Heart left ventricle (tissue), 16 donors: ENCODE results near the gene SHC3. TPM values are rescaled to one million over a fixed set of nuclear protein-coding genes. Genes with fewer than 3 reads are reported as not detected.

Source experiments
- ATAC-seq, 4 donors: fragments of 200-7000 bp; cut with Tn5 transposase; one replicate each; pipeline ENCODE4 v1.9.1; 2020 to 2022; ENCODE audit warnings: moderate library complexity in 4 of 4, mild to moderate bottlenecking in 3 of 4, moderate number of reproducible peaks in 1 of 4
- DNase-seq, 5 donors: peaks; one replicate each; pipeline ENCODE4 v3.0.0-alpha.2; 2020
- H3K27ac ChIP-seq, 12 donors: fragments of 200-600 bp; sonication (generic) in 4 of 12; one replicate each; pipeline versions ENCODE4 v1.5.0 to v1.8.0; 2016 to 2022; ENCODE audit warnings: mild to moderate bottlenecking in 2 of 12
- H3K27me3 ChIP-seq, 9 donors: fragments of 200-600 bp; sonication (generic) in 2 of 9; one replicate each; pipeline versions ENCODE4 v1.5.1 to v1.8.0; 2016 to 2022; ENCODE audit warnings: mild to moderate bottlenecking in 3 of 9
- H3K36me3 ChIP-seq, 9 donors: fragments of 200-600 bp; sonication (generic) in 2 of 9; one replicate each; pipeline versions ENCODE4 v1.5.0 to v1.8.0; 2018 to 2022; ENCODE audit warnings: mild to moderate bottlenecking in 2 of 9
- H3K4me1 ChIP-seq, 12 donors: fragments of 200-600 bp; sonication (generic) in 4 of 12; one replicate each; pipeline versions ENCODE4 v1.5.0 to v1.8.0; 2016 to 2022; ENCODE audit warnings: mild to moderate bottlenecking in 3 of 12
- H3K4me3 ChIP-seq, 12 donors: fragments of 200-600 bp; sonication (generic) in 4 of 12; one replicate each; pipeline versions ENCODE4 v1.5.0 to v1.8.0; 2017 to 2022; ENCODE audit warnings: mild to moderate bottlenecking in 9 of 12, moderate library complexity in 4 of 12
- H3K9me3 ChIP-seq, 12 donors: fragments of 200-600 bp; sonication (generic) in 4 of 12; one replicate each; pipeline versions ENCODE4 v1.5.0 to v1.8.0; 2016 to 2022; ENCODE audit warnings: mild to moderate bottlenecking in 1 of 12
- CTCF ChIP-seq, 12 donors: fragments of 200-600 bp; sonication (generic) in 4 of 12; IDR thresholded peaks; one replicate each; pipeline versions ENCODE4 v1.5.0 to v1.8.0; 2018 to 2022; ENCODE audit warnings: antibody characterized with exemption in 12 of 12, mild to moderate bottlenecking in 5 of 12
- POLR2A ChIP-seq, 2 donors: fragments of 450-650 bp; IDR thresholded peaks; one replicate each; pipeline ENCODE4 v1.6.1; 2017; ENCODE audit warnings: antibody characterized with exemption in 2 of 2, mild to moderate bottlenecking in 2 of 2, moderate library complexity in 2 of 2
- WGBS, 4 donors: extraction: QIAGEN DNeasy Blood & Tissue Kit in 2 of 4; methylation state at CpG; one replicate each; pipeline versions ENCODE4 v1.1.5 to v1.1.7; 2013 to 2018; 5-methylcytosine and 5-hydroxymethylcytosine counted together
- intact Hi-C, 10 donors: fragments of 100-400 bp; cut with DNase I; formaldehyde crosslinking; loops; one replicate each; pipeline versions ENCODE4 v1.11.1 to v1.14.2; 2022
- polyA plus RNA-seq, 2 donors: library from polyadenylated mRNA; stranded (reverse); fragments of 200-250 nt; gene quantifications; one replicate each; pipeline ENCODE4 v1.2.3, GENCODE V29; 2013
- total RNA-seq, 9 donors: library from RNA; depleted of rRNA in 2 of 9; stranded (reverse); fragments of >200 nt in 2 of 9; fragmentation: NEBNext Ultra II Directional in 3 of 9; extraction: Animal tissue kit (Norgen Biotek cat#: 25700) in 3 of 9; gene quantifications; one replicate each; pipeline versions ENCODE4 v1.1.0 to v1.2.4, GENCODE V29; 2016 to 2023
- donor health status: ischemic (EF 13 %, LVEDD 7.1; RV severe dilation, severe dysfunction).
- donor health status: healthy with polysubstance abuse.
- donor health status: DM: no; HTN: yes; CAD: no.
- donor health status: DM: no; HTN: no; CAD: no.
- donor health status: ischemic (EF 25% LVEDD 6.9; RV normal size, moderate dysfunction).
- donor health status: ischemic (EF 25% LVEDD 5.7; RV mildly dilated, moderate dysfunction).
- donor health status: healthy.
- donor health status: DM: yes; HTN: yes; CAD: no.
- donor health status: ischemic (EF 35%, LVEDD 5.7; RV mildly dilated, moderate dysfunction).
- donor health status: nonischemic (EF 11% LVEDD 7.7; RV severe dilation, severe dysfunction).
- donor health status: DM: yes; HTN: yes; CAD: no.
- donor health status: PGD.
- donor health status: ischemic (EF 29% LVEDD 5.4; RV normal size, mild dysfunction).
- donor health status: nonischemic (EF 23%, LVEDD 6.1; RV moderate dilation, normal function).

The SHC3 gene
- total and polyA plus RNA-seq, 11 donors, result 0.20 to 4.3 (median 0.52) TPM

- ATAC-seq (no peak), DNase-seq (no peak)
- Histone ChIP-seq H3K27me3 (peaks cover 0 to 5% (median 0%) of the 10 kb centered on the region in 9 donors), H3K4me1 (peaks cover 0 to 10% (median 0%) of the 10 kb centered on the region in 12 donors), H3K4me3 (no peak overlapping the region), H3K27ac (no peak overlapping the region), H3K36me3 (peaks cover 0 to 6% (median 0%) of the 10 kb centered on the region in 9 donors), H3K9me3 (no peaks in the 10 kb centered on the region)
- WGBS, 4 donors, result 91 to 97% (median 95%) methylated on average over 9 of the region's 9 CpGs
- intact Hi-C loops, result loop anchor here in 4 of 10 donors (10.0 kb wide), 4 partner anchors 265 to 935 kb away; no protein-coding TSS in a partner anchor
- TF ChIP-seq POLR2A (IDR thresholded peaks at IDR 0.05), result no peak
- TF ChIP-seq CTCF (IDR thresholded peaks at IDR 0.05), result no peak
Observed at GRCh38 chr9:89009546-89009840, 169.1 kb downstream of the SHC3 start.

- intact Hi-C loops, result loop anchor here in 4 of 10 donors (10.0 kb wide), 4 partner anchors 266 to 934 kb away; no protein-coding TSS in a partner anchor
- DNase-seq (no peak), ATAC-seq (no peak)
- Histone ChIP-seq H3K4me1 (peaks cover 0 to 10% (median 0%) of the 10 kb centered on the region in 12 donors), H3K36me3 (peaks cover 0 to 6% (median 0%) of the 10 kb centered on the region in 9 donors), H3K4me3 (no peak overlapping the region), H3K9me3 (no peaks in the 10 kb centered on the region), H3K27me3 (peaks cover 0 to 5% (median 0%) of the 10 kb centered on the region in 9 donors), H3K27ac (no peak overlapping the region)
- WGBS, 4 donors, result 77 to 83% (median 78%) methylated on average over 12 of the region's 12 CpGs
- TF ChIP-seq CTCF (IDR thresholded peaks at IDR 0.05) (no peak), POLR2A (IDR thresholded peaks at IDR 0.05) (no peak)
Observed at GRCh38 chr9:89008744-89009545, 169.7 kb downstream of the SHC3 start.

- TF ChIP-seq POLR2A (IDR thresholded peaks at IDR 0.05) (no peak), CTCF (IDR thresholded peaks at IDR 0.05) (no peak)
- H3K4me3 ChIP-seq, result no peak overlapping the region
- WGBS, 4 donors, result 76 to 91% (median 84%) methylated on average over 8 to 9 of the region's 9 CpGs
- ATAC-seq (no peak), DNase-seq (no peak)
- peaks cover 0 to 5% (median 0%) of the 10 kb centered on the region in 9 donors for H3K27me3 ChIP-seq
- H3K36me3 ChIP-seq, result peaks cover 0 to 11% (median 1%) of the 10 kb centered on the region in 9 donors
- peaks cover 0 to 10% (median 0%) of the 10 kb centered on the region in 12 donors for H3K4me1 ChIP-seq
- intact Hi-C loops, result loop anchor here in 4 of 10 donors (10.0 kb wide), 4 partner anchors 267 to 933 kb away; no protein-coding TSS in a partner anchor
- no peaks in the 10 kb centered on the region for H3K9me3 ChIP-seq
- no peak overlapping the region for H3K27ac ChIP-seq
Observed at GRCh38 chr9:89008055-89008743, 170.4 kb downstream of the SHC3 start.
